GM15510 (cell line): ENCODE data around the gene MOV10L1.

ENCODE experiments used
- POLR2A ChIP-seq: IDR thresholded peaks from 3 replicates; pipeline ENCODE4 v1.6.1; 2011; ENCODE audit warnings: borderline replicate concordance; ENCODE audit not compliant: insufficient read length; ENCODE audit errors: extremely low read depth

The MOV10L1 gene

GRCh38 chr22:50119768-50120251 is 30.0 kb downstream of the MOV10L1 start:
- TF ChIP-seq POLR2A = no peak

- no peak for TF ChIP-seq POLR2A
Measured at GRCh38 chr22:50121202-50121740, 31.5 kb downstream of the MOV10L1 start.

DNA sequence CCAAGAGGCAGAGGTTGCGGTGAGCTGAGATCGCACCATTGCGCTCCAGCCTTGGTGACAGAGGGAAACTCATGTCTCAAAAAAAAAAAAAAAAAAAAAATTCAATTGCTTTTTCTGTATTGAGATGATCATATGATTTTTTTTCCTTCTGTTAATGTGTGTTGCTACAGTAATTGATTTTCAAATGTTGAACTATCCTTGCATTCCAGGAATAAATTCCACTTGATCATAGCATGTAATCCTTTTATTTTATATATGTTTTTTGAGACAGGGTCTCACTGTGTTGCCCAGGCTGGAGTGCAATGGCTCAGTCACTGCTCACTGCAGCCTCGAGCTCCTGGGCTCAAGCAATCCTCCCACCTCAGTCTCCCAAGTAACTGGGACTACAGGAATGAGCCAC is 33.3 kb downstream of the MOV10L1 start:
- TF ChIP-seq POLR2A = no peak

DNA sequence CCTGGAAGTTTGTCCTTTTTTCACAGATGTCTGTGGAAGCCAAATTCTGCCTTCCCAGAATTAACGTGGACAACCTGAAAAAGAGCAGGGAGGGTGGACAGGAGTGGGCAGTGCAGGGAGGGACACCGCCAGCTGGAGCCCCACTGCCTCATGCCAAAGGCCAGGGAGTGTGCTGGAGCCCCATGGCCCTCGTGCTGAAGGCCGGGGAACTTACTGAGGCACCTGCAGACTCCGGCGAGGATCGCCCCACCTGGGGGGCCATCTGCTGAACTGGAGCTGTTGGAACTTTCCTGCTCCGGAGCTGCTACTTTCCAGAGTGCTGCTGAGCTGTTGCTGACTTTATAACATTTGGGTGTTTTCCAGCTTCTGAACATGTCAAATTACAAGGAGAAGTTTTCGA is 35.2 kb downstream of the MOV10L1 start:
- TF ChIP-seq POLR2A = no peak

DNA sequence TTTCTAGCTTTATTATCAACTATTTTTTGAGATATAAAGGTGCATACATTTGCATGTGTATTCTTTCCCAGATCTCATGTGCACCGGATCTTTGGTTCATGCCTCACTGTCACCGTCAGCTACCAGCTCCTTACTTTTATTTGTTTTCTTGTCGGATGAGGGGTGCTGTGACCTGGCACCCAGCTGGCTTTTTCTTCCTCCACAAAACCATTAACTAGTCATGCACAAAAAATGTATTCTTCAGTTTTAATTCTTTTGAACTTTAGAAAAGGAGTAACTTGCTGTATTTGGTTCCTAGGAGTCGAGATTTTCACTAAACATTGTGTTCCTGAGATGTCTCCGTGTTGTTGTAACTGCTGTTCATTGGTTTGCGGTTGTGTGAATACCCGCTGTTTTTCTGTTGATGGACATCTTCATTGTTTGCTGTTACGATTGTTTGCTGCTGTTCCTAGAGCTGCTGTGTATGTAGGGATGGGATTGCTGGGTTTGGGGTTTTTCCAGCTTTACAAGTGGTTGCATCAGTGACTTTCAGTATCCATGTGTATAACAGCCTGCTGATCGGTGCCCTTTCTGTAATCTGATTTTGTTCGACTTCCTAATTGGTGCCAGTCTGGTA is 39.4 kb downstream of the MOV10L1 start:
- no peak for TF ChIP-seq POLR2A

GRCh38 chr22:50131894-50132293 is 42.1 kb downstream of the MOV10L1 start:
- TF ChIP-seq POLR2A = no peak

GRCh38 chr22:50134481-50134880 is 44.7 kb downstream of the MOV10L1 start:
- no peak for TF ChIP-seq POLR2A

DNA sequence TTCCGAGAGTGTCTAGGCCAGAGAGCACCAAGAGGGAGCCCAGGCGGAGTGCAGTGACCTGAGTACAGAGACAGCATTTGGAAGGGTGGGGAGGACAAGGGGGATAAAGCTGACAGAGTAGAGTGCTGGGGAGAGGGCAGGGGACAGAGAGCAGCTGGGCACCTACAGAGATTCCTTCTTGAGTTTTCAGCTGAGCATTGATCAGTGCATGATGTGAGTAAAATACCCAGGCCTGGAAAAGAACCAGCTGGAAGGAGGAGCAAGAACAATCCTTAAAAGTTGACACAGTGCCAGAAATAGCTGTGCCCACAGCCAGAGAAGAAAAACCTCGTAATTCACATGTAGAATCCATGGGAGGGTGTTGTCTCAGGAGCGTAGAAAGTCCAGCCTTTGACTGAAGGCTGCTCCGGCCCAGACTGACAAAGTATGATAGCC is 46.8 kb downstream of the MOV10L1 start:
- TF ChIP-seq POLR2A = no peak

DNA sequence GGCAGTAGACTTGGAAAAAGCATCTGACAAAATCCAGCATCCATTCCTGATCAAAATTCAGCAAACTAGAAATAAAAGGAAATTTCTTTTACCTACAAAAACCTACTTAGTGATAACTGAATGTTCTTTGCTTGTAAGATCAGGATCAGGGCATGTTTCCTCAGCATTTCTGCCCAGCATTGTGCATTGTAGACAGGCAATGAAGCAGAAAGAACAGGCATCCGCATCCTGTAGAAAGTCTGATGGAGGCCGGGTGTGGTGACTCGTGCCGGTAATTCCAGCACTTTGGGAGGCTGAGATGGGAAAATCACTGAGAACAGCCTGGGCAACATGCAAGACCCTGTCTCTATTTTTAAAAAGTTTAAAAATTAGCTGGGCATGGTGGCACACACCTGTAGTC is 48.2 kb downstream of the MOV10L1 start:
- TF ChIP-seq POLR2A = no peak

GRCh38 chr22:50138988-50139387 is 49.2 kb downstream of the MOV10L1 start:
- no peak for TF ChIP-seq POLR2A

DNA sequence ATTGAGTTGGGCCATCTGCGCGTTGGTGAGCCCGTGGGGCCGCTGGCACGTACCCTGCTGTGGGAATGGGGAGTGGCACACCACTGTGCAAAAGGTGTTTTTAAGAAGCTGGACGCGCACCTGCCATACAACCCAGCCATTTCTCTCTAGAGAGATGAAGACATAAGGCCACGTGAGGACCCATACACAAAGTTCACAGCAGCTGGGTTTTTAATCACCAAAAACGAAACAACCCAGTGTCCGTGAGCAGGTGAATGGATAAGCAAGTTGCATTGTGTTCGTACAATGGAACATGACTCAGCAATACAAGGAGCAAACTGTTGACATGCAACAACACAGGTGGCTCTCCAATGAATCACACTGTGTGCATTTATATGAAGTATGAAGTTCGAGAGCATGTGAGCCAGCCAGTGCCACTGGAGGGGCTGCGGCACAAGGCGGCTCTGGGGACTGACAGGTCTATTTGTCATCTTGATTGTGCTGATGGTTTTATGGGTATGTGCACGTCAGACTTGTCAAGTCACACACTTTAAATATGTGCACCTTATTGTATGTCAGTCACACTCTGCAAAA is 50.1 kb downstream of the MOV10L1 start:
- no peak for TF ChIP-seq POLR2A

DNA sequence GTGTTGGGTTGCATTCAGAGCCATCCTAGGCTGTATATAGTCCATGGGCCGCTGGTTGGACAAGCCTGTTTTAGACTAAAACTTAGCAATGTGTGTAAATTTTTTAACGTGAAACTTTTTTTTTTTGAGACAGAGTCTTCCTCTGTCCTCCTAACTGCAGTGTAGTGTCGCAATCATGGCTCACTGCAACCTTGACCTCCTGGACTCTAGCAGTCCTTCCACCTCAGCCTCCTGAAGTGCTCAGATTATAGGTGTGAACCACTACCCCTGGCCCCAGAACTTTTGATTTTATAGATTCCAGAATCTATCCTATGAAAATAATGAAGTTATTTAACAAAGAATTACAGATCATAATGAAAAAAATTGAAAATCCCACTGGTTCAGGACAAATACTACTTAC is 50.8 kb downstream of the MOV10L1 start:
- TF ChIP-seq POLR2A = no peak

DNA sequence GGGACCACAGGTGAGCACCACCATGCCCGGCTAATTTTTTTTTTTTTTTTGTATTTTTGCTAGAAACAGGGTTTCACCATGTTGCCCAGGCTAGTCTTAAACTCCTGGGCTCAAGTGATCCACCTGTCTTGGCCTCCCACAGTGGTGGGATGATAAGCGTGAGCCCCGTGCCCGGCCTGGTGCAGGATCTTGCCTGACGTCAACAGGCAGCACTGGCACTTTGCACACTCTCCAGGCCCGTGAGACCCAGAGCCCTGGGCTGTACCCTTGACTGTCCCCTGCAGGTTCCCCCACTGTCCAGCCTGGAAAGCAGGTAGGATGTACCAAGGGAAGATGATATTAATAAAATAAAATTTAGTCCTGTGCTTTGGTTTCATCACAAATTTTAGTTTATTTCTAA is 51.7 kb downstream of the MOV10L1 start:
- no peak for TF ChIP-seq POLR2A

DNA sequence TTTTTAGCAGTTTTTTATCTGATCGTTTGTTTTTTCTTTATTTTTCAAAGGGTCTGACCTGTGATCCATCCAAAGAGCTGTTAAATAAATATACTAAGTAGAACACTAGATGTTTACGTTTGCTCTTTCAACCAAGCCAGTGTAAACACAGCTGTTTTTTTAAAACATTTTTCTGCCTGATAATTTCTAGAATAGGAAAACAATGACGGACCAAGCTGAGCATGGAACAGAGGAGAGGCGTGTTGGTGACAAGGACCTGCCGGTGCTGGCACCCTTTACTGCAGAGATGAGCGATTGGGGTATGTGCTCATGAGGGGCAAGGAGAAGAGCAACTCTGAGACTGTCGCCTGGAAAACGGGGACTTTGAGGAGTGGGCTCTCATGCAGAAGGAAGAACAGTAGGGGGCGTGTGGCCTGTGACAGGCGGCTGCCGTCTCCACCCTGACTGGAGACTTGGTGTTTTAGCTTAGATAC is 52.1 kb downstream of the MOV10L1 start:
- no peak for TF ChIP-seq POLR2A

DNA sequence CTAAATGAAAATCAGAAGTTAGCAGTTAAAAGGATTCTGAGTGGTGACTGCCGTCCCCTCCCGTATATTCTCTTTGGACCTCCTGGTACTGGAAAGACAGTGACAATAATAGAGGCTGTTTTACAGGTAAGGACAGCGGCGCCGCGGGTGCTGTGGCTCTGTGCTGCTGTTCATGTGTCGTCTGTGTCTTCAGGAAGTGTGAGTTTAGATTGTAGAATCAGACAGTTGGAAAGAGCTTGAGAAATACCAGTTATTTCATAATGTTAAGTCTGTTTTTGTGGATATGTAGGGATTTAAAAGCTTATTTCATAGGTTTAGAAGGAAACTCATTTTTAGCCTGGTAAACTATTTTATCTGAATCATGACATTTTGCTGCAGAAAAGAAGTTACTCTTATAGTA is 53.3 kb downstream of the MOV10L1 start:
- no peak for TF ChIP-seq POLR2A

- TF ChIP-seq POLR2A = no peak
Measured at GRCh38 chr22:50144005-50144614, 54.3 kb downstream of the MOV10L1 start.

GRCh38 chr22:50145721-50146438 is 56.1 kb downstream of the MOV10L1 start:
- no peak for TF ChIP-seq POLR2A
